Ishikawa (cell line): ENCODE results near the gene MGA.

Experiments
- CEBPB ChIP-seq: IDR thresholded peaks from 2 replicates; pipeline ENCODE4 v1.6.1; 2012
- CREB1 ChIP-seq: IDR thresholded peaks from 2 replicates; pipeline ENCODE4 v1.6.1; 2012; ENCODE audit warnings: low read depth
- EGR1 ChIP-seq: IDR thresholded peaks from 2 replicates; pipeline ENCODE4 v1.6.1; 2012
- EP300 ChIP-seq: IDR thresholded peaks from 2 replicates; pipeline ENCODE4 v1.6.1; 2012; ENCODE audit warnings: borderline replicate concordance
- FOXM1 ChIP-seq: IDR thresholded peaks from 2 replicates; pipeline ENCODE4 v1.6.1; 2012; ENCODE audit warnings: low read depth, borderline replicate concordance
- MAX ChIP-seq: IDR thresholded peaks from 2 replicates; pipeline ENCODE4 v1.6.1; 2012
- NFIC ChIP-seq: IDR thresholded peaks from 2 replicates; pipeline ENCODE4 v1.6.1; 2012
- RAD21 ChIP-seq: IDR thresholded peaks from 2 replicates; pipeline ENCODE4 v1.6.1; 2012; ENCODE audit warnings: low read depth
- REST ChIP-seq: IDR thresholded peaks from 2 replicates; pipeline ENCODE4 v1.6.1; 2012; ENCODE audit warnings: low read depth, mild to moderate bottlenecking
- TAF1 ChIP-seq: IDR thresholded peaks from 2 replicates; pipeline ENCODE4 v1.6.1; 2012; ENCODE audit warnings: low read depth, mild to moderate bottlenecking
- TCF12 ChIP-seq: IDR thresholded peaks from 2 replicates; pipeline ENCODE4 v1.6.1; 2012; ENCODE audit warnings: low read depth
- TEAD4 ChIP-seq: IDR thresholded peaks from 2 replicates; pipeline ENCODE4 v1.6.1; 2012
- YY1 ChIP-seq: IDR thresholded peaks from 2 replicates; pipeline ENCODE4 v1.6.1; 2012; ENCODE audit warnings: low read depth
- ZBTB7A ChIP-seq: IDR thresholded peaks from 2 replicates; pipeline ENCODE4 v1.6.1; 2012; ENCODE audit warnings: low read depth
- TF ChIP-seq, protein P1 (sequence below): IDR thresholded peaks from 2 replicates; pipeline ENCODE4 v1.6.1; 2012

The MGA gene

DNA sequence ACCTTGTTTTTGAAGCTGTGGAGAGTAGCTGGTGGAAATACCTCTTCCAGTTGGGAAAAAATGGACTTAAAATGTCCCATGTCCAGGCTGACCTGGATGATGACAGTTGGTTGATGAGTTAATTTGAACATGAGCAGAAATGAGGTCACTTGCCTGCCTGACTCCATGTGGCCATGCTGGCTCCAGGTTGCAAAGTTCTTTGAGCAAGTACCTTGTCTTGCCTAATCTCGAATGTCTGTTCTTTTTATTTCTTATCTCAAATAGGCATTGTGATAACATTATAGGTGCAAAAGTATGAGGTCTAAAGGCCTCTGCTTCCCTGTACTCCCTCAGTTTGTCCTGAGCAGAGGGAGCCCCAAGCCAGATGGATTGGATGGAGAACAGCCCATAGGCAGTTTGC lies 123.1 kb downstream of the MGA start:
- no peak for TF ChIP-seq CEBPB
- TF ChIP-seq ZBTB7A = no peak
- no peak for TF ChIP-seq NFIC
- TF ChIP-seq EGR1 = no peak
- TF ChIP-seq REST = no peak
- TF ChIP-seq EP300 = no peak
- TF ChIP-seq TEAD4 = no peak
- TF ChIP-seq, protein P1, sequence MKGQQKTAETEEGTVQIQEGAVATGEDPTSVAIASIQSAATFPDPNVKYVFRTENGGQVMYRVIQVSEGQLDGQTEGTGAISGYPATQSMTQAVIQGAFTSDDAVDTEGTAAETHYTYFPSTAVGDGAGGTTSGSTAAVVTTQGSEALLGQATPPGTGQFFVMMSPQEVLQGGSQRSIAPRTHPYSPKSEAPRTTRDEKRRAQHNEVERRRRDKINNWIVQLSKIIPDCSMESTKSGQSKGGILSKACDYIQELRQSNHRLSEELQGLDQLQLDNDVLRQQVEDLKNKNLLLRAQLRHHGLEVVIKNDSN = no peak
- TF ChIP-seq CREB1 = no peak
- no peak for TF ChIP-seq TCF12
- TF ChIP-seq RAD21 = no peak
- no peak for TF ChIP-seq TAF1
- TF ChIP-seq MAX = no peak
- no peak for TF ChIP-seq FOXM1

- no peak for TF ChIP-seq ZBTB7A
- no peak for TF ChIP-seq CEBPB
- no peak for TF ChIP-seq NFIC
- TF ChIP-seq FOXM1 = no peak
- no peak for TF ChIP-seq RAD21
- no peak for TF ChIP-seq EP300
Observed at GRCh38 chr15:41788262-41788661, 128.1 kb downstream of the MGA start.

GRCh38 chr15:41789236-41789635 lies 129.0 kb downstream of the MGA start:
- TF ChIP-seq CEBPB (no peak), TAF1 (no peak), TEAD4 (no peak), CREB1 (no peak), YY1 (no peak), NFIC (no peak), RAD21 (no peak), ZBTB7A (no peak), EGR1 (no peak), MAX (no peak), TCF12 (no peak), REST (no peak), EP300 (no peak), FOXM1 (no peak)
- TF ChIP-seq, protein P1 = no peak

- no peak for TF ChIP-seq CREB1
- no peak for TF ChIP-seq RAD21
- no peak for TF ChIP-seq CEBPB
- no peak for TF ChIP-seq ZBTB7A
- no peak for TF ChIP-seq EP300
- TF ChIP-seq REST = no peak
- no peak for TF ChIP-seq YY1
- no peak for TF ChIP-seq NFIC
- no peak for TF ChIP-seq FOXM1
- no peak for TF ChIP-seq TAF1
- no peak for TF ChIP-seq TCF12
- no peak for TF ChIP-seq EGR1
Observed at GRCh38 chr15:41789662-41790061, 129.5 kb downstream of the MGA start.

- TF ChIP-seq FOXM1 = no peak
- TF ChIP-seq, protein P1 = no peak
Observed at GRCh38 chr15:41790169-41790568, 130.0 kb downstream of the MGA start.
